ENCODE results near the gene MTERF4. TPM values are rescaled to one million over a fixed set of nuclear protein-coding genes. Genes with fewer than 3 reads are reported as not detected.

The MTERF4 gene
- total and polyA plus RNA-seq, 2 of the 8 experiments (the other 6 are each of a cell fraction or from before 2014, with no cell fraction given) = 25.9 to 28.5 TPM

- no peak for TF ChIP-seq RFX5 (IDR thresholded peaks at IDR 0.05; ENCODE audit: borderline replicate concordance, low read depth, low read length)
- no peak for TF ChIP-seq BCL11A (IDR thresholded peaks at IDR 0.05; ENCODE audit: low read depth in 2 of 2, low read length in 2 of 2)
- TF ChIP-seq CHD7 (IDR thresholded peaks at IDR 0.05; ENCODE audit: insufficient replicate concordance, low read length) = no peak
- no peak for TF ChIP-seq JUN (IDR thresholded peaks at IDR 0.05; ENCODE audit: low read depth, low read length)
- TF ChIP-seq BACH1 (IDR thresholded peaks at IDR 0.05; ENCODE audit: low read length) = no peak
- no peak for TF ChIP-seq ATF3 (IDR thresholded peaks at IDR 0.05; ENCODE audit: insufficient read depth, low read depth, low read length)
- TF ChIP-seq GABPA (IDR thresholded peaks at IDR 0.05; ENCODE audit: borderline replicate concordance, insufficient read depth, low read length) = no peak
- no peak for TF ChIP-seq HDAC6 (IDR thresholded peaks at IDR 0.05; ENCODE audit: low read depth, low read length)
Observed at GRCh38 chr2:241114836-241115235, 12.7 kb upstream of the MTERF4 start (continued).

All from H1 (cell line).